Neuronal stem cell (in vitro differentiated cells): ENCODE results near the gene SLC38A2.

ENCODE experiments used
- DNase-seq: peaks from one replicate; pipeline ENCODE4 v3.0.0-alpha.2; 2013; ENCODE audit warnings: low spot score
- H2AFZ ChIP-seq: one replicate; pipeline ENCODE4 v1.6.1; 2013; ENCODE audit warnings: mild to moderate bottlenecking, low read length, inconsistent platforms
- H2AK5ac ChIP-seq: 2 replicates; pipeline ENCODE4 v1.6.1; 2013; ENCODE audit warnings: low read depth, mild to moderate bottlenecking, inconsistent platforms, low read length, moderate library complexity, mixed read lengths
- H2BK120ac ChIP-seq: 2 replicates; pipeline ENCODE4 v1.6.1; 2013; ENCODE audit warnings: low read depth, mild to moderate bottlenecking, inconsistent platforms, low read length, moderate library complexity, mixed read lengths
- H2BK12ac ChIP-seq: one replicate; pipeline ENCODE4 v1.6.1; 2013; ENCODE audit warnings: low read length, inconsistent platforms
- H2BK15ac ChIP-seq: 2 replicates; pipeline ENCODE4 v1.6.1; 2013; ENCODE audit warnings: mild to moderate bottlenecking, low read length, inconsistent platforms, mixed read lengths
- H2BK5ac ChIP-seq: one replicate; pipeline ENCODE4 v1.6.1; 2013; ENCODE audit warnings: inconsistent platforms, mild to moderate bottlenecking, low read length, moderate library complexity
- H3K14ac ChIP-seq: one replicate; pipeline ENCODE4 v1.6.1; 2013; ENCODE audit warnings: low read length, inconsistent platforms
- H3K18ac ChIP-seq: 2 replicates; pipeline ENCODE4 v1.6.1; 2013; ENCODE audit warnings: low read length, inconsistent platforms
- H3K23ac ChIP-seq: 2 replicates; pipeline ENCODE4 v1.6.1; 2013; ENCODE audit warnings: low read depth, mild to moderate bottlenecking, mixed read lengths, low read length, inconsistent platforms; ENCODE audit not compliant: poor library complexity
- H3K27ac ChIP-seq: replicated peaks from 3 replicates; pipeline ENCODE4 v1.5.1; 2013; ENCODE audit warnings: low read length, inconsistent platforms
- H3K27me3 ChIP-seq, 3 experiments: 2 replicates each; pipeline ENCODE4 v1.6.1; 2013; ENCODE audit warnings: low read length in 3 of 3, mild to moderate bottlenecking in 2 of 3, inconsistent platforms in 1 of 3, low read depth in 1 of 3, mixed read lengths in 1 of 3, moderate library complexity in 1 of 3; ENCODE audit not compliant: control insufficient read depth in 3 of 3, insufficient read depth in 3 of 3
- H3K36me3 ChIP-seq, 2 donors: replicated peaks in 1 of 2; 2 replicates each; pipeline ENCODE4 v1.6.1; 2013; ENCODE audit warnings: low read length in 2 of 2; ENCODE audit not compliant: control insufficient read depth in 2 of 2, insufficient read depth in 2 of 2
- H3K4ac ChIP-seq: 2 replicates; pipeline ENCODE4 v1.6.1; 2013; ENCODE audit warnings: inconsistent platforms, mild to moderate bottlenecking, low read length, moderate library complexity
- H3K4me1 ChIP-seq, 2 donors: 1 replicate in 1 of 2; 2 replicates in 1 of 2; pipeline ENCODE4 v1.6.1; 2013; ENCODE audit warnings: low read length in 2 of 2, low read depth in 1 of 2; ENCODE audit not compliant: control insufficient read depth in 2 of 2, insufficient read depth in 1 of 2
- H3K4me2 ChIP-seq: one replicate; pipeline ENCODE4 v1.6.1; 2013; ENCODE audit warnings: mild to moderate bottlenecking, low read length, inconsistent platforms; ENCODE audit not compliant: insufficient read depth, poor library complexity, severe bottlenecking
- H3K4me3 ChIP-seq, 2 donors: 2 replicates each; pipeline ENCODE4 v1.5.1; 2013; ENCODE audit warnings: low read length in 2 of 2, mild to moderate bottlenecking in 2 of 2, inconsistent platforms in 1 of 2, moderate library complexity in 1 of 2
- H3K79me1 ChIP-seq: one replicate; pipeline ENCODE4 v1.6.1; 2013; ENCODE audit warnings: low read depth, mild to moderate bottlenecking, inconsistent platforms, low read length, moderate library complexity
- H3K9ac ChIP-seq: one replicate; pipeline ENCODE4 v1.6.1; 2013; ENCODE audit warnings: mild to moderate bottlenecking, low read depth, low read length, inconsistent platforms; ENCODE audit not compliant: poor library complexity
- H3K9me3 ChIP-seq, 2 donors: replicated peaks in 1 of 2; 2 replicates each; pipeline versions ENCODE3 to v1.6.1; 2013; ENCODE audit warnings: low read length in 2 of 2, mild to moderate bottlenecking in 2 of 2, inconsistent platforms in 1 of 2, low read depth in 1 of 2, mixed read lengths in 1 of 2, moderate library complexity in 1 of 2; ENCODE audit not compliant: control insufficient read depth in 2 of 2, insufficient read depth in 1 of 2
- H4K8ac ChIP-seq: one replicate; pipeline ENCODE4 v1.6.1; 2013; ENCODE audit warnings: low read depth, mild to moderate bottlenecking, inconsistent platforms, low read length, moderate library complexity
- H4K91ac ChIP-seq: one replicate; pipeline ENCODE4 v1.6.1; 2013; ENCODE audit warnings: low read length, low read depth, mild to moderate bottlenecking, inconsistent platforms; ENCODE audit not compliant: poor library complexity
- WGBS, 2 donors: extraction: QIAGEN DNeasy Blood & Tissue Kit; methylation state at CpG; one replicate each; pipeline ENCODE4 v1.1.7; 2013; ENCODE audit warnings: missing lambda C conversion rate in 2 of 2, mixed read lengths in 1 of 2; ENCODE audit not compliant: insufficient read length in 2 of 2, insufficient replicate concordance in 1 of 2; ENCODE audit errors: extremely low coverage in 2 of 2; 5-methylcytosine and 5-hydroxymethylcytosine counted together

The SLC38A2 gene

DNA sequence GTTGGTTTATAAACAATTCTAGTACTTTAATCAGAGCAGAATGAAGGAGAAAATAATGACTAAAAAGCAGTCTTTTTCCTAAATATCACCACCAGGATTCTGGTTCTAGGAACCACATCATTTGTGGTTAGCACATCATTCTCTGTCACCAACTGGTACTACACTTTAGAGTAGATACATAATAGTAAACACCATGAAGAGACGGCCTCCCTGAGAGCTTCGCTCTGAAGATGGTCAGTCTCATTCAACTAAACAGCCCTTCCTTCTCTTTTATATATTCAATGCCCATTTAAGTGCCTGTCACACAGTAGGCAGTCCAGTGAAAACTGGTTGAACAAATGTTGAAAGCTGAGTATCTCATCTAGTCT lies 10.9 kb downstream of the SLC38A2 start:
- no peak overlapping the region for H3K14ac ChIP-seq
- no peak overlapping the region for H3K18ac ChIP-seq
- H3K4me2 ChIP-seq: no peak overlapping the region
- H2BK120ac ChIP-seq: no peak overlapping the region
- no peak overlapping the region for H2AK5ac ChIP-seq
- DNase-seq: no peak
- no peak overlapping the region for H3K23ac ChIP-seq
- no peaks in the 10 kb centered on the region for H3K27me3 ChIP-seq
- H4K91ac ChIP-seq: no peak overlapping the region
- H3K4me1 ChIP-seq: no peaks in the 10 kb centered on the region
- no peak overlapping the region for H3K9ac ChIP-seq
- WGBS, 2 donors: no CpG with 5 or more reads among the region's 2 CpGs
- H3K4me3 ChIP-seq: no peak overlapping the region
- no peak overlapping the region for H2BK12ac ChIP-seq
- H4K8ac ChIP-seq: no peak overlapping the region
- no peak overlapping the region for H3K27ac ChIP-seq
- H2BK5ac ChIP-seq: no peak overlapping the region
- no peak overlapping the region for H3K4ac ChIP-seq
- peaks cover 22 to 81% of the 10 kb centered on the region in 2 donors for H3K36me3 ChIP-seq
- H2AFZ ChIP-seq: no peak overlapping the region
- no peak overlapping the region for H2BK15ac ChIP-seq
- no peaks in the 10 kb centered on the region for H3K9me3 ChIP-seq
- no peaks in the 10 kb centered on the region for H3K79me1 ChIP-seq

DNA sequence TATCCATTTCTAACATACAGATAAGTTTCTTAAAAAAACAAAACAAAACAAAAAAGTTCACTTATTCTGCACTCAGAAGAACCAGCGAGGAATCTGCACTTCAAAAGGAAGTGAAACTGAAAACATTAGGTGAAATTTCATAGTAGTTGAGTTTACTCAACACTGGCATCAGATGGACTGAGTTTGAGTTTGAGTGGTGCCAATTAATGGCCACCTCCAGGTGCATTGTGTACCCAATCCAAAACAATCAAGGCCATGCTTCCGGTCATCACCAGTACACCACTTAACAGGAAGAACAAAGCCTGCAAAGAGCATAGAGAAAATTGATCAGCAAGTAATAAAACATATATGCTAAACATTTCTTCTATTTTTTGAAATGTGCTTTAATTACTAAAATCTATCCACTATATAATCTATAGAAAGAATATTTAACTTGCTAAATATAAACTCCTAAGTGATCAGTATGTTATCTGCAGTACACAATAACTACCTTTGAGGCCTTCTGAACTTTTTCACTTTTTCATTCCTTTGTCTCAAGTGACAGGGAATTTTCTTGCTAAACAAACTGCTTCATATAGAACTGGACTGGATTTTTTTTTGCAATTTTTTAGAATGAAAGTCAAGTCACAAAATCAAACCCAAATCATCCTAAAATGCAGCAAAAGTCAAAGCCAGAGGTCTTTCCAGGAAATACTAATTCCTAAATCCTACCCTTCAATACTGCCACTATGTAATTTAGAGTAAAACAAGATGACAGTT lies 11.5 kb downstream of the SLC38A2 start:
- Histone ChIP-seq H3K27ac (no peak overlapping the region), H2AK5ac (no peak overlapping the region), H2BK12ac (no peak overlapping the region), H2AFZ (no peak overlapping the region), H3K4ac (no peak overlapping the region), H3K4me3 (no peak overlapping the region), H3K23ac (no peak overlapping the region), H3K27me3 (no peaks in the 10 kb centered on the region), H3K9ac (no peak overlapping the region), H3K79me1 (no peaks in the 10 kb centered on the region), H3K9me3 (no peaks in the 10 kb centered on the region), H3K4me2 (no peak overlapping the region), H2BK15ac (no peak overlapping the region), H4K8ac (no peak overlapping the region), H2BK5ac (no peak overlapping the region), H4K91ac (no peak overlapping the region), H3K14ac (no peak overlapping the region), H3K36me3 (peaks cover 22 to 76% of the 10 kb centered on the region in 2 donors), H3K4me1 (no peaks in the 10 kb centered on the region), H2BK120ac (no peak overlapping the region), H3K18ac (no peak overlapping the region)
- no peak for DNase-seq
- whole genome bisulfite sequencing, 2 donors: no CpG with 5 or more reads among the region's 2 CpGs

DNA sequence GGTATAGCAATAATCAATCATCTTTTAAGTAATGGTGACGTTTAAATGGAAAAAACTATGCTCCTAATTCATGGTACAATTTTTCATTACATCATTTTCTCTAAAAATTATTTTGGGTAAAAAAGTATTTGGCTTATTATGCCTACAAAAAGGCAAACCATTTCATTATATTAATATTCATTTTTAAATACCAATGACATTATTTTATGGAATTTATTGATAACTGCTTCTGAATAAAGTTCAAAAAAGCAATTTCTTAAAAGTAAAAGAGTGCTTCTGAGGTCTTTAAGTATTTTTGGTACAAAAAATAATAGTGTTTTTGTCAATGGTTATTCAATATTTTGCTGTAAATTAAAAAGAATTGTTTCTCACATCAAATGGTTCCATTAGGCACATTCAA lies 12.2 kb downstream of the SLC38A2 start:
- H3K27ac ChIP-seq: no peak overlapping the region
- no peak overlapping the region for H4K8ac ChIP-seq
- no peak overlapping the region for H2BK15ac ChIP-seq
- no peak overlapping the region for H3K14ac ChIP-seq
- no peak overlapping the region for H2BK5ac ChIP-seq
- H3K79me1 ChIP-seq: no peaks in the 10 kb centered on the region
- no peak overlapping the region for H2AK5ac ChIP-seq
- no peaks in the 10 kb centered on the region for H3K4me1 ChIP-seq
- H3K23ac ChIP-seq: no peak overlapping the region
- H4K91ac ChIP-seq: no peak overlapping the region
- no peaks in the 10 kb centered on the region for H3K27me3 ChIP-seq
- no peak overlapping the region for H2BK120ac ChIP-seq
- WGBS, 2 donors: no CpG with 5 or more reads among the region's 1 CpG
- H2AFZ ChIP-seq: no peak overlapping the region
- no peak overlapping the region for H3K18ac ChIP-seq
- no peak overlapping the region for H3K4ac ChIP-seq
- H2BK12ac ChIP-seq: no peak overlapping the region
- H3K4me2 ChIP-seq: no peak overlapping the region
- H3K9ac ChIP-seq: no peak overlapping the region
- no peak for DNase-seq
- H3K4me3 ChIP-seq: no peak overlapping the region
- no peaks in the 10 kb centered on the region for H3K9me3 ChIP-seq
- H3K36me3 ChIP-seq: peaks cover 19 to 68% of the 10 kb centered on the region in 2 donors

DNA sequence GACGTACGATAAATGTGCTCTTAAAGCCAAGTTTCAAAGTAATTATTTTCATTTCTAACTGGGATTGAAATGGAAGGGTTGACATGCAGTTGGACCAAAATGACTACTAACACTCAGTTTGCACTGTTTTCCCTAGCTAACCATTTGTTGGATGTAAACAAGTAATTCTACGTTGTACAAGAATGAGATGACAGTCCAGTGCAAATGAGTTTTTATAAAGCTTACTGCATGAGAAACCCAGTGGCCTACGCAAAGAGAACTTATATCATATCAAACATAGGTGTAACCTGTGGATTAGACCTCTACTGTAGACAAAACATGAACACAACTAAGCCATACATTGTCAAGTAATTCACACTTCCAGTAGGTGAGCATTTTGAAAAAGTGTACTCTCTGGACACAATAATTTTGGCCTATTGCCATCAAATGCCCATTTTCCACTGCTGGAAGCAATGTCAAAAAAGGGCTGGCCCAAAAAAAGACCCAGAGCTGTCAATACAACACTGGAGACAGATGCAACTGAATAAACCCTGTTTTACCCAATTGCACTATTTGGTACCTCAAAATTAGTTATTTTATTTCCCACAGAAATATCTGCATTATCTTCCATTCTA lies 12.8 kb downstream of the SLC38A2 start:
- Histone ChIP-seq H3K4me1 (no peaks in the 10 kb centered on the region), H3K18ac (no peak overlapping the region), H2BK5ac (no peak overlapping the region), H2BK12ac (no peak overlapping the region), H3K27me3 (no peaks in the 10 kb centered on the region), H3K9me3 (no peaks in the 10 kb centered on the region), H4K91ac (no peak overlapping the region), H3K36me3 (peaks cover 16 to 63% of the 10 kb centered on the region in 2 donors), H2BK15ac (no peak overlapping the region), H4K8ac (no peak overlapping the region), H3K4ac (no peak overlapping the region), H3K14ac (no peak overlapping the region), H3K23ac (no peak overlapping the region), H2AFZ (no peak overlapping the region), H2BK120ac (no peak overlapping the region), H3K79me1 (no peaks in the 10 kb centered on the region), H3K27ac (no peak overlapping the region), H3K9ac (no peak overlapping the region), H2AK5ac (no peak overlapping the region), H3K4me2 (no peak overlapping the region), H3K4me3 (no peak overlapping the region)
- no peak for DNase-seq
- WGBS, 2 donors: no CpG with 5 or more reads among the region's 4 CpGs
